Left colon (tissue), 2 donors: ENCODE measurements around the gene ANKRD65. TPM values are rescaled to one million over a fixed set of nuclear protein-coding genes. Genes with fewer than 3 reads are reported as not detected.
"Not testable (repeated sequence)": the region's sequence is repeated elsewhere in the genome, so short reads cannot be mapped to it uniquely, and the experiment has no call there.

Experiments used
- ATAC-seq: fragments of 200-7000 bp; cut with Tn5 transposase; one replicate; pipeline ENCODE4 v1.9.1; 2020; ENCODE audit warnings: mild to moderate bottlenecking, moderate library complexity
- DNase-seq, 2 donors: peaks; one replicate each; pipeline ENCODE4 v3.0.0-alpha.2; 2020
- intact Hi-C, 2 donors: fragments of 100-400 bp; cut with DNase I in 1 of 2; cut with micrococcal nuclease in 1 of 2; formaldehyde crosslinking; loops; one replicate each; pipeline versions ENCODE4 v1.11.2 to v1.14.0; 2022; cut with DNase I, micrococcal nuclease
- total RNA-seq, 2 donors: library from RNA; stranded (reverse); fragmentation: NEBNext Ultra II Directional; extraction: Animal tissue kit (Norgen Biotek cat#: 25700); gene quantifications; one replicate each; pipeline ENCODE4 v1.2.1, GENCODE V29; 2021
- donor health status: DM: no; HTN: no; CAD: no.
- donor health status: DM: yes; HTN: yes; CAD: no.

The ANKRD65 gene
- total RNA-seq, 2 donors from 2014 or later, result 0.76 to 2.7 TPM

DNA sequence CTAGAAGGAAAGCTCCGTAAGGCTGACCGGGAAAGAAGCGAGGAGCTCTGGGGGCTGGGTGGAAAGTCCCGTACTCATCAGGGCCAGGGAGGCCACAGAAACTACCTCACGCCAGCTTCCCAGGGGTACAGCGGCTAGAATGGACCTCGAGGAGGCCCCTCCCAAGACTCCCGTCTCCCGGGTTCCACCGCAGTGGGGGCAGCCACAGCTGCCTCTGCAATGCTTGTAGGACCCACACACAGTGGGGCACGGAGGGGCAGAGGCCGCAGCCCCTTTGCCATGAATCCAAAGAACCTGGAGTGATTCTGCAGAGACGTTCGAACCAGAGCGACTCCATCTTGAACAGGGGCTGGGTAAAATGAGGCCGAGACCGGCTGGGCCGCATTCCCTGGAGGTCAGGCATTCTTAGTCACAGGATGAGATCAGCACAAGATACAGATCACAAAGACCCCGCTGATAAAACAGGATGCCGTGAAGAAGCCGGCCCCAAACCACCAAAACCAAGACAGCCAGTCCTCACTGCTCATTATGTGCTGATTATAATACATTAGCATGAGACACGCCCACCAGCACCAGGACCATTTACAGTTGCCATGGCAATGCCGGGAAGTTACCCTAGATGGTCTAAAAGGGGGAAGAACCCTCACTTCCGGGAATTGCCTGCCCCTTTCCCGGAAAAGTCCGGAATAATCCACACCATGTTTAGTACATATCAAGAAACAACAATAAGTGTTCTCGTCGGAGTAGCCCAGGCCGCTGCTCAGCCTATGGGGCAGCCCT, 1.6 kb upstream of the ANKRD65 start:
- ATAC-seq, result no peak
- DNase-seq, result no peak
- intact Hi-C loops, result no loop called here

GRCh38 chr1:1421907-1422464, 910 bp upstream of the ANKRD65 start:
- intact Hi-C loops, result no loop called here
- DNase-seq (no peak), ATAC-seq (no peak)

- no peak for ATAC-seq
- DNase-seq, result no peak
- intact Hi-C loops, result no loop called here
Observed at GRCh38 chr1:1420654-1421141, 378 bp downstream of the ANKRD65 start.

- peak in 1 of 2 donors; percentile 24 for DNase-seq
- intact Hi-C loops, result no loop called here
Observed at GRCh38 chr1:1419813-1420653, 1.0 kb downstream of the ANKRD65 start.

GRCh38 chr1:1419363-1419812, 1.7 kb downstream of the ANKRD65 start:
- DNase-seq (no peak), ATAC-seq (peak; percentile 19)
- intact Hi-C loops, result no loop called here

More at GRCh38 chr1:1419813-1420653, 1.0 kb downstream of the ANKRD65 start:
- ATAC-seq, result peak; percentile 89

DNA sequence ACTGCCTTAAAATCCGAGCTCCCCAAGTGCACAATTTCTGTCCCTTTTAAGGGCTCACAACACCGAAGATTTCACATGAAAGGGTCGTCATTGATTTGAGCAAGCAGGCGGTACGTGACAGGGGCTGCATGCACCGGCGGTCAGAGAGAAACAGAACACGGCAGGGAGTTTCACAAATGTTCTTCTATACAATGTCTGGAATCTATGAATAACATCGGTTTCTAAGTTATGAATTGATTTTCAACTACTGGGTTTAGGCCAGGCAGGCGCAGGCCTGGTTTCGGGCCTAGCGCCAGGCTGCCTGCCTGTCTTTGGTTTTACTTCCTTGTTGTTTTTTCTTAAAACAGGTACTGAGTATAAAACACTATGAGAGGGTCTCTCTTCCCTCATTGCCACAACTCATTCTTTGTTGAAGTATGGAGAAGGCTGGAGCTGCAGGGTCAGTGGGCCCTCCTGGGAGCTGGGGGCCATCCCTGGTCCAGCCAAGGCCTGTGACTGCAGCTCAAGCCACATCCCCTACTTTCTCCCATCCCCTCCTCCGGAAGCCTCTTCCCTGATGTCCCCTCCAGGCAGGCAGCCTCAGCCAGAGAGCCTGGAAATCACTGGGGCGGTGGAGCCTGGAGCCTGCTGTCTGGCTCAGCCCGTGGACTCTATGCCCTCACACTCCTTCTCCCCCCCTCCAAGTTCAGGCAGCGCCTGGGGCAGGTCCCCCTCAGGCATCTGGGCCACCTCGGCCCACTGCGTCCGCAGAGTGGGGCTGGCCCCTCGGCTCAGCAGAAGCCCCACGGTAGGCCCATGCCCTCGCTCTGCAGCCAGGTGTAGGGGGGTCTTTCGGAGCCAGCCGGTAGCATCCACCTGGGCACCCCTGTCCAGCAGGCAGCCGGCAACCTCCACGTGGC, 2.4 kb downstream of the ANKRD65 start:
- intact Hi-C loops, result no loop called here
- ATAC-seq (no peak), DNase-seq (no peak)

DNA sequence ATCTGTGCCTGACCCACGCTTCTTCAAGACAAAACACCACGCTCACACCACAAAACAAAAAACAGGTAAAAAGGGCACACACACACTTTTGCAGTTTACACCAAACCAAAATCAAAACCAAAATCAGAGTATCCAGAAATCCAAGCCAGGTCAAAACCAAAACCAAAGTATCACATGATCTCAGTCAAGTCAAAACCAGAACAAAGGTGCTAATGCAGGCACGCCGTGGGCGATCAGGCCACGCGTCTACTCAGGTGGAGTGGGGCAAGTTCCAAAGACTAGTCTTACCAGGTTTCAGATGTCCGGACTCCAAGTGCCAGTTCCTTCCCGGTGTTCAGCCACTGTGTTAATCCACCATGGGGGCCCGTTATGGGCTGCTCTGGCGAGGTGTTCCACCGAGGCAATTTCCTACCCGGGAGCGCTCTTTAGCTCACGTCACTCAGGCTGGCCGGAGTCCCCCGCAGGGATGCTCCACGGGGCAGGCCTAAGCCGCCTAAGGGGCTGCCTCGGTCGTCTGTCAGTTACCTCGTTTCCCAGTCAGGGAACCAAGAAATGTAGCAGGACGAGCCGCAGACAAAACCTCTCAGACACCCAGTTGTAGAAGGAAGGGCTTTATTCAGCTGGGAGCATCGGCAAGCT, 3.1 kb downstream of the ANKRD65 start:
- DNase-seq, intact Hi-C loops, ATAC-seq: not testable (repeated sequence)

- intact Hi-C loops, result not testable (repeated sequence)
Observed at GRCh38 chr1:1417396-1417795, 3.7 kb downstream of the ANKRD65 start.

GRCh38 chr1:1415751-1416150, 5.3 kb downstream of the ANKRD65 start:
- intact Hi-C loops, result no loop called here
- no peak for DNase-seq
- no peak for ATAC-seq

More at GRCh38 chr1:1417396-1417795, 3.7 kb downstream of the ANKRD65 start:
- ATAC-seq, DNase-seq: not testable (repeated sequence)

- ATAC-seq, intact Hi-C loops, DNase-seq: not testable (repeated sequence)
Observed at GRCh38 chr1:1412311-1412902, 8.7 kb downstream of the ANKRD65 start.

GRCh38 chr1:1411626-1412025, 9.4 kb downstream of the ANKRD65 start:
- ATAC-seq, result no peak
- intact Hi-C loops, result no loop called here
- DNase-seq, result no peak

- intact Hi-C loops, ATAC-seq, DNase-seq: not testable (repeated sequence)
Observed at GRCh38 chr1:1410238-1410637, 10.8 kb downstream of the ANKRD65 start.

GRCh38 chr1:1407636-1408318, 13.3 kb downstream of the ANKRD65 start:
- DNase-seq (no peak), ATAC-seq (peak; percentile 35)
- intact Hi-C loops, result no loop called here

DNA sequence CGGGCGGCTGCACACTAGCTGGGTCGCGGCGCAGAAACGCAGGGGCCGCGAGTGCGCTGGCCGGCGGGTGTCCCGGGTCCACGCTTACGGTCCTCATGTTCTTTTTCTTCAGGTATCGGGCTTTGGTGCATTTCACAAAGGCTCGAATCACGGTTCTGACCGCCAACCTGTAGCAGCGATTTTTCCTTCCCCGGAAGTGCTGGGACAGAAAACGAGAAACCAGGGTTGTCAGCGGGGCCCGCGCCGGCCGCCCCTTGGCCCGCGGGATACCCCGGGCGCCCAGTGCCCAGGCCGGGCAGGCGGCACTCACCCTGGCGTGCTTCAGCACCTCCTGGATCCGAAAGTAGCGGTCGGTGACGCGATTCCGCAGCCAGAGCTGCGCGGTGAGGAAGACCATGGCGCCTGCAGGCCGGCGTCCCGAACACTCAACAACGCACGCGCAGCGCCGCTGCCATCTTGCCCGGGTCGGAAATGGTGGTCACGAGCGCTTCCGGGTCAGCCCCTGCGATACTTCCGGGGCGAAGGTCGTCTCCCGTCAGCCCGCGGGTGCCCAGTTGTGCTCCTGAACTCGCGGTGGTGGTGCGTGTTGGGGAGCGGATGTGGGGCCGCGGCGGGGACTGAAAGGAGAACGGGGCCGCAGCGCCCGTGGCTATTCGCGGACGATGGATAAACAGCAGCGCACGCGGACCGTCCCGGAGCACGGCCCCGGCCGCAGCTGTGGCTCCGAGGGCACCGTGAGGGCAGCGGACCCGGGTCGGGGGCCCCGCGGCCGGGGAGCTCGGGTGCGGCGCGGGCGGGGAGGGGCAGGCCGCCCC, 14.0 kb downstream of the ANKRD65 start, which contains the start of gene MRPL20:
Gene MRPL20 (minus strand): TSS at position 473 of the 815 bp plus-strand sequence. CDS start 76 bp downstream, at position 397.
- ATAC-seq, result peak; percentile 98
- intact Hi-C loops, result no loop called here
- DNase-seq, result peak; percentile 94 to 96

DNA sequence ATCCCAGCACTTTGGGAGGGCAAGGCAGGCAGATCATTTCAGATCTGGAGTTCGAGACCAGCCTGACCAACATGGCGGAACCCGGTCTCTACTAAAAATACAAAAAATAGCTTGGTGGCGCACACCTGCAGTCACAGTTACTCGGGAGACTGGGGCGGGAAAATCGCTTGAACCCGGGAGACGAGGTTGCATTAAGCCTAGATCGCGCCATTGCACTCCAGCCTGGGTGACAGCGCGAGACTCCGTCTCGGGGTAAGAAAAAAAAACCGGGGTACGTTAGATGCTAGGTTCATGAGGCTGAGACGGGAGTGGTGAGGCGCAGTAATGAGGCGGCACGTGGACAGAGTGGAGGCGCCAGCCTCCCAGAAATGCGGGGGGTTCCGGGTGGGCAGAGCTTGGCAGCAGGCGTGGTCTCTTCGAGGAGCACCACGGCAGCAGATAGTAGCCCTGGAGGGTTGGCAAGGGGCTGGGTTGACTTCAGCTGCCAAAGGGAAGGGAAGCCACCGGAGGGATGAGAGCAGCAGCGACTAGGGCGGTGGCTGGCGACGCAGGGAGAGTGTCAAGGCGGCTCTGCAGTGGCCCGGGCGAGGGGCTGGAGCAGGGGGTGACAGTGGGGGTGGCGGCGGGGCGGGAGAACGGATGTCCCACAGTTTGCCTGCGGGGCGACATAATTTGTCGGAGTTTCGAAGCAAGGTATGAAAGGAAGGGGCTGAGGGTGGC, 14.8 kb downstream of the ANKRD65 start:
- intact Hi-C loops, result no loop called here
- DNase-seq (no peak), ATAC-seq (peak; percentile 16)
